ENCODE measurements around the gene VASH2. TPM values are rescaled to one million over a fixed set of nuclear protein-coding genes. Genes with fewer than 3 reads are reported as not detected.

VASH2 gene
- total RNA-seq, 3 donors from 2014 or later, result 2.3 to 4.0 (median 2.9) TPM

GRCh38 chr1:212916481-212917133 is 33.7 kb upstream of the VASH2 start:
- intact Hi-C loops (cut with DNase I; ENCODE audit: low total_unique reads), result no loop called here
- no peak for TF ChIP-seq CTCF (IDR thresholded peaks at IDR 0.05)
- TF ChIP-seq POLR2AphosphoS5 (IDR thresholded peaks at IDR 0.05), result no peak
- TF ChIP-seq POLR2A (IDR thresholded peaks at IDR 0.05), result no peak
- Histone ChIP-seq H3K27ac (peak overlapping the region in 1 of 2 donors; percentile 32), H3K9me3 (no peaks in the 10 kb centered on the region), H3K4me1 (no peaks in the 10 kb centered on the region), H3K36me3 (no peaks in the 10 kb centered on the region), H3K27me3 (no peaks in the 10 kb centered on the region), H3K4me3 (peak overlapping the region in 2 of 3 donors; percentile 41 to 59)
- DNase-seq (ENCODE audit: low spot score in 2 of 2), result no peak

GRCh38 chr1:212917134-212917485 is 33.2 kb upstream of the VASH2 start:
- H3K36me3 ChIP-seq, result no peaks in the 10 kb centered on the region
- intact Hi-C loops (cut with DNase I; ENCODE audit: low total_unique reads), result no loop called here
- H3K4me3 ChIP-seq, result peak overlapping the region in 2 of 3 donors; percentile 41 to 59
- no peaks in the 10 kb centered on the region for H3K27me3 ChIP-seq
- H3K27ac ChIP-seq, result no peak overlapping the region
- H3K9me3 ChIP-seq, result no peaks in the 10 kb centered on the region
- no peak for TF ChIP-seq POLR2A (IDR thresholded peaks at IDR 0.05)
- no peak for TF ChIP-seq POLR2AphosphoS5 (IDR thresholded peaks at IDR 0.05)
- TF ChIP-seq CTCF (IDR thresholded peaks at IDR 0.05), result no peak
- H3K4me1 ChIP-seq, result no peaks in the 10 kb centered on the region
- DNase-seq (ENCODE audit: low spot score in 2 of 2), result no peak

- Histone ChIP-seq H3K4me3 (no peak overlapping the region), H3K4me1 (no peaks in the 10 kb centered on the region), H3K36me3 (no peaks in the 10 kb centered on the region), H3K27ac (no peak overlapping the region), H3K27me3 (no peaks in the 10 kb centered on the region), H3K9me3 (no peaks in the 10 kb centered on the region)
- TF ChIP-seq POLR2A (IDR thresholded peaks at IDR 0.05) (no peak), POLR2AphosphoS5 (IDR thresholded peaks at IDR 0.05) (no peak), CTCF (IDR thresholded peaks at IDR 0.05) (no peak)
- no peak for DNase-seq (ENCODE audit: low spot score in 2 of 2)
- intact Hi-C loops (cut with DNase I; ENCODE audit: low total_unique reads), result no loop called here
Measured at GRCh38 chr1:212917858-212918257, 32.5 kb upstream of the VASH2 start.

- intact Hi-C loops (cut with DNase I; ENCODE audit: low total_unique reads), result no loop called here
- TF ChIP-seq POLR2A (IDR thresholded peaks at IDR 0.05) (no peak), POLR2AphosphoS5 (IDR thresholded peaks at IDR 0.05) (no peak), CTCF (IDR thresholded peaks at IDR 0.05) (no peak)
- Histone ChIP-seq H3K9me3 (no peaks in the 10 kb centered on the region), H3K4me1 (no peaks in the 10 kb centered on the region), H3K27ac (no peak overlapping the region), H3K4me3 (no peak overlapping the region), H3K27me3 (no peaks in the 10 kb centered on the region), H3K36me3 (no peaks in the 10 kb centered on the region)
- DNase-seq (ENCODE audit: low spot score in 2 of 2), result no peak
Measured at GRCh38 chr1:212918824-212919223, 31.5 kb upstream of the VASH2 start.

GRCh38 chr1:212920246-212920645 is 30.1 kb upstream of the VASH2 start:
- no peaks in the 10 kb centered on the region for H3K4me1 ChIP-seq
- no peaks in the 10 kb centered on the region for H3K27me3 ChIP-seq
- no peak for DNase-seq (ENCODE audit: low spot score in 2 of 2)
- intact Hi-C loops (cut with DNase I; ENCODE audit: low total_unique reads), result no loop called here
- TF ChIP-seq POLR2A (IDR thresholded peaks at IDR 0.05), result no peak
- TF ChIP-seq CTCF (IDR thresholded peaks at IDR 0.05), result no peak
- no peak for TF ChIP-seq POLR2AphosphoS5 (IDR thresholded peaks at IDR 0.05)
- no peak overlapping the region for H3K4me3 ChIP-seq
- no peaks in the 10 kb centered on the region for H3K9me3 ChIP-seq
- H3K27ac ChIP-seq, result no peak overlapping the region
- no peaks in the 10 kb centered on the region for H3K36me3 ChIP-seq

All from breast epithelium (tissue), 4 donors.